Naive B cell (primary cell): Measurements from ENCODE around the gene FBXO2. TPM values are rescaled to one million over a fixed set of nuclear protein-coding genes. Genes with fewer than 3 reads are reported as not detected.
A peak's percentile ranks its signal among the peaks of the same experiment; 100 is the strongest.
"Not testable (repeated sequence)": the region's sequence is repeated elsewhere in the genome, so short reads cannot be mapped to it uniquely, and the experiment has no call there.

Experiments
- ATAC-seq, 2 donors: fragments of 150-1000 bp; cut with Tn5 transposase; 2 replicates each; pipeline ENCODE4 v1.10.0; 2021; ENCODE audit warnings: low read depth in 2 of 2, mild to moderate bottlenecking in 2 of 2, moderate library complexity in 2 of 2
- DNase-seq: peaks from one replicate; pipeline ENCODE4 v3.0.0; 2022
- H3K27ac Mint-ChIP-seq, 6 donors: one replicate each; pipeline ENCODE4 v1.8.0; 2020 to 2022; ENCODE audit warnings: mild to moderate bottlenecking in 6 of 6, mixed read lengths in 6 of 6, moderate library complexity in 5 of 6, inconsistent platforms in 2 of 6
- H3K27me3 Mint-ChIP-seq, 3 donors: one replicate each; pipeline ENCODE4 v1.8.0; 2021 to 2022; ENCODE audit warnings: mixed read lengths in 3 of 3, mild to moderate bottlenecking in 1 of 3
- H3K36me3 Mint-ChIP-seq, 2 donors: one replicate each; pipeline ENCODE4 v1.8.0; 2020 to 2022; ENCODE audit warnings: mixed read lengths in 2 of 2, inconsistent platforms in 1 of 2, mild to moderate bottlenecking in 1 of 2
- H3K4me1 Mint-ChIP-seq, 3 donors: one replicate each; pipeline ENCODE4 v1.8.0; 2020 to 2022; ENCODE audit warnings: mixed read lengths in 3 of 3, inconsistent platforms in 1 of 3, mild to moderate bottlenecking in 1 of 3, moderate library complexity in 1 of 3
- H3K4me3 Mint-ChIP-seq, 8 donors: one replicate each; pipeline ENCODE4 v1.8.0; 2020 to 2022; ENCODE audit warnings: mild to moderate bottlenecking in 8 of 8, mixed read lengths in 8 of 8, moderate library complexity in 8 of 8, inconsistent platforms in 2 of 8
- H3K9me3 Mint-ChIP-seq, 7 donors: one replicate each; pipeline ENCODE4 v1.8.0; 2020 to 2022; ENCODE audit warnings: mixed read lengths in 7 of 7, mild to moderate bottlenecking in 5 of 7, inconsistent platforms in 2 of 7, moderate library complexity in 1 of 7
- polyA plus RNA-seq, 6 donors: library from polyadenylated mRNA; unstranded; fragments of 300-500 nt; fragmentation: Illumina TruSeq; gene quantifications; one replicate each; pipeline ENCODE4 v1.2.3, GENCODE V29; 2021; ENCODE audit warnings: low read depth in 6 of 6

The FBXO2 gene
- polyA plus RNA-seq, 6 donors from 2014 or later: 5.8 to 10.0 (median 6.6) TPM

DNA sequence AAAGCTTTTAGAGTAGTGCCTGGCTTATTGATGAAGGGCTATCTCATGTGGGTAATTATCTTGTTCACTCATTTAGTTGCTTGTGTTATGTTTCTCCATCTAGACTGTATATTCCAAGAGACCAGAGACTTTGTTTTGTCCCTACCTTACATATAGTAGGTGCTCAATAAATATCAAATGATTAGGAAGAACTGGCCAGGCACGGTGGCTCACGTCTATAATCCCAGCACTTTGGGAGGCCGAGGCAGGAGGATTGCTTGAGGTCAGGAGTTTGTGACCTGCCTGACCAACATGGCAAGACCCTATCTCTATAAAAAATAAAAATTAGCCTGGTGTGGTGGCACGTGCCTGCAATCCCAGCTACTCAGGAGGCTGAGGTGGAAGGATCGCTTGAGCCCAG lies 9.0 kb downstream of the FBXO2 start:
- DNase-seq (no peak), ATAC-seq (no peak)
- Mint-ChIP-seq H3K36me3 (no peaks in the 10 kb centered on the region), H3K27ac (no peak overlapping the region), H3K4me3 (no peak overlapping the region), H3K9me3 (peaks cover 0 to 2% (median 0%) of the 10 kb centered on the region in 7 donors), H3K27me3 (peaks cover 5 to 7% (median 5%) of the 10 kb centered on the region in 3 donors), H3K4me1 (peaks cover 8 to 14% (median 14%) of the 10 kb centered on the region in 3 donors)

DNA sequence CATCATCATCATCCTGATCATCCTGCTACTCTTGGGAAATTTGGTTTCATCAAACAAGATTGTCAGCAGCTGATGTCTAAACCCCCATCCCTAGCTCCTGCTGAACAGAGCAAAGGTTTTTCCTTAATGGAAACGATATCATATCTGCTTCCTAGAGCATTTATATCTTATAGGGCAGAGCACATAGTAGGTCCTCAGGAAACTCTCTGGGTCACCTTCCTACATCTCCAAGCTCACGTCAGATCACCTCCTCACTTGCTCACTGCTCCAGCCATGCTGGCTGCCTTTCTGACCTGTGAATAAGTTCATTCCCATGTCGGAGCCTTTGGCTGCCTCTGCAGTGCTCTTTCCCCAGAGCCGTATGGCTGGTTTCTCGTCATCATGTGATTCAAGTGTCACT lies 10.4 kb downstream of the FBXO2 start:
- DNase-seq: no peak
- peaks cover 0 to 6% (median 3%) of the 10 kb centered on the region in 3 donors for H3K4me1 Mint-ChIP-seq
- H3K27ac Mint-ChIP-seq: no peak overlapping the region
- ATAC-seq: no peak
- H3K4me3 Mint-ChIP-seq: no peak overlapping the region
- peaks cover 0 to 2% (median 0%) of the 10 kb centered on the region in 7 donors for H3K9me3 Mint-ChIP-seq
- H3K27me3 Mint-ChIP-seq: peaks cover 5 to 10% (median 5%) of the 10 kb centered on the region in 3 donors
- H3K36me3 Mint-ChIP-seq: no peaks in the 10 kb centered on the region

DNA sequence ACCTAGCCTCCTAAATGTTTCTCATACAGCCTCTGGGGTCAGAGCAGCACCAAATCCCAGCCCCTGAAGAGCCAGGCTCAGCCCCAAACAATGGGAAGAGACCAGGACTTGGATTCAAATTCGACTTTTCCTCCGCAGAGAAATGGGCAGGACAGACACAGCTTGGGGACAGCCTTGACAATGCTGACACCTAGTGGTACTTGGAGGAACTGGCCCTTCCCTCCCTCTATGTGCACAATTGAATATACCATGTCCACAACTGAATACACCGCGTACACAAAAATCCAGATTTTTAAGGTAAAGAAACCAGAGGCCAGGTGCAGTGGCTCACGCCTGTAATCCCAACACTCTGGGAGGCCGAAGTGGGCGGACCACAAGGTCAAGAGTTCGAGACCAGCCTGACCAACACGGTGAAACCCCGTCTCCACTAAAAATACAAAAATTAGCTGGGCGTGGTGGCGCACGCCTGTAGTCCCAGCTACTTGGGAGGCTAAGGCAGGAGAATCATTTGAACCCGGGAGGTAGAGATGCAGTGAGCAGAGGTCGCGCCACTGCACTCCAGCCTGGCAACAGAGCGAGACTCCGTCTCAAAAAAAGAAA lies 11.7 kb downstream of the FBXO2 start:
- DNase-seq (peak; percentile 58), ATAC-seq (peak; percentile 75 to 77)
- not testable (repeated sequence) for H3K4me1 Mint-ChIP-seq, H3K4me3 Mint-ChIP-seq, H3K27ac Mint-ChIP-seq, H3K9me3 Mint-ChIP-seq, H3K36me3 Mint-ChIP-seq
- H3K27me3 Mint-ChIP-seq: peaks cover 5 to 11% (median 10%) of the 10 kb centered on the region in 3 donors

DNA sequence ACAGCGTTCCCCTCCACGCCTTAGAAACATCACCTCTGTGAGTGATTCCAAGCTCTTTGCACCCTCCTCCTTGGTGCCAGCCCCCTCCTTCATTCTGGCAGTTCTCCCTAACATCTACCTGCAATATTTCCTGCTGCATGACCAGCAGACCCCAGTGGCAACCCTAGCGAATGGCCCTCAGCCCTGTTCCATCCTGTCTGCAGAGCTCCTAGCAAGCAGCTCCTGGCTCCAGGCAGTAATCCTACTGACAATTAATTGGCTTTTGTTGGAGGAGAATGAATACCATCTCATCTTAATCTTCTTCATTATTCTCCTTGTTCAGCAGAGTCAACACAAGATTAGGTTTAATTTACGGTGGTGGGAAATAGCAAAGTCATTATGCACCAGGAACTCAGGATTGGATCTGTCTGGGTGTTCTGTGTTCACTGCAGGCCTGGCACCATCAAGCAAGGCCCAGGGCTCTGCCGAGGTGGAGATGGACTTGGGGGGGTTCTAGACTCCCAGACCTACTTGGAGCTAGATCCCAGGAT lies 12.4 kb downstream of the FBXO2 start:
- H3K9me3 Mint-ChIP-seq: no peaks in the 10 kb centered on the region
- peaks cover 0 to 4% (median 2%) of the 10 kb centered on the region in 3 donors for H3K4me1 Mint-ChIP-seq
- H3K36me3 Mint-ChIP-seq: no peaks in the 10 kb centered on the region
- no peak overlapping the region for H3K27ac Mint-ChIP-seq
- peaks cover 8 to 12% (median 10%) of the 10 kb centered on the region in 3 donors for H3K27me3 Mint-ChIP-seq
- no peak for ATAC-seq
- no peak overlapping the region for H3K4me3 Mint-ChIP-seq
- no peak for DNase-seq

DNA sequence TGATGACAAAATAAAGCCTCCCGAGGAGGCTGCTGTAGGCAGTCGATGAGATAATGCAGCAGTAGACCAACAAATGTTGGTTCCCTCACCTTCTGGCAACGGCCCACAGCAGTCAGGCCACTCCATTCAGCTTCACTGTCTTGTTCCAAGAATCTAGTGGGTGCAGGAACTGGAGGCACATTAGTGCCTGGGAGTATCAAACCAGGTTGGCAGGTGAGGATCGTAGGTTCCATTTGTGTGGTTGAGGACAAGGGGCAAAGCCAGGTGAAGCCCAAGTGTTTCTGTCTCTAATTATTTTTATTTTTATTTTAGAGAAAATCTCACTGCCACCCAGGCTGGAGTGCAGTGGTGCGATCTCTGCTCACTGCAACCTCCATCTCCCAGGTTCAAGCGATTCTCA lies 13.3 kb downstream of the FBXO2 start:
- no peak overlapping the region for H3K4me3 Mint-ChIP-seq
- ATAC-seq: no peak
- peaks cover 11 to 17% (median 16%) of the 10 kb centered on the region in 3 donors for H3K27me3 Mint-ChIP-seq
- DNase-seq: no peak
- no peaks in the 10 kb centered on the region for H3K9me3 Mint-ChIP-seq
- peaks cover 0 to 4% (median 4%) of the 10 kb centered on the region in 3 donors for H3K4me1 Mint-ChIP-seq
- H3K27ac Mint-ChIP-seq: no peak overlapping the region
- H3K36me3 Mint-ChIP-seq: no peaks in the 10 kb centered on the region

DNA sequence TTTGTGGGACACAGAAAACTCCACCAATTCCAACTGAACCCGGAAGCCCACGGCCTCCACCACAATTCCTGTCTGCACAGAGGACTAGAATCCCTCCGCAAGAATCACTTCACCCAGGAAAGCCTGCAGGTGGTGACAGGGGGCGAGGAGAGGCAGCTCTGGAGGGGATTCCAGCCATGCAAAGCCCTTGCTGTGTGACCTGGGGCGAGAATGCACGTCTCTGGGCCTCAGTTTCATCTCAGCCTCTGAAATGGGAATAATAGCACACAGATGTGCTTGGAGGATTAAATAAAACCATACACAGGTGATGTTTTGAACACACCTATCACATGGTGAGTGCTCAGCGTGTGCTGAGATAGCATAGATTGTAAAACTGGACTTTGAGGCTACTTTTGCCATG lies 14.1 kb downstream of the FBXO2 start:
- no peaks in the 10 kb centered on the region for H3K36me3 Mint-ChIP-seq
- no peak overlapping the region for H3K4me3 Mint-ChIP-seq
- DNase-seq (no peak), ATAC-seq (no peak)
- H3K27me3 Mint-ChIP-seq: peaks cover 13 to 20% (median 19%) of the 10 kb centered on the region in 3 donors
- peaks cover 0 to 7% (median 0%) of the 10 kb centered on the region in 3 donors for H3K4me1 Mint-ChIP-seq
- H3K27ac Mint-ChIP-seq: no peak overlapping the region
- no peaks in the 10 kb centered on the region for H3K9me3 Mint-ChIP-seq

DNA sequence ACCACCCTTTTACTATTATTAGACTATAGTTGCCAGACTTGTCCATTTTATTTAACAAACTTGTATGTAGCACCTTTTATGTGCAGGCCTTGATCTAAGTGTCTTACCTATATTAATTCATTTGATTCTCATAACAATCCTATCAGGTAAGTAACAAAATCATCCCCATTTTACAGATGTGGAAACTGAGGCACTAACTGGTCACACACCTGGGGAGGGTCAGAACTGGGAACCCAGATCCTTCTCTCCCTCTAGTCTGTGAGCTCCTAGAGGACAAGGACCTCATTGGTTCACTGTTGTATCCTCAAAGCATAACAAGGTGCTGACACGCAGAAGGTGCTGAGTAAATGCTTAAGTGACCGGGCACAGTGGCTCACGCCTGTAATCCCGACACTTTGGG lies 14.9 kb downstream of the FBXO2 start:
- H3K4me1 Mint-ChIP-seq: peaks cover 4 to 10% (median 6%) of the 10 kb centered on the region in 3 donors
- no peaks in the 10 kb centered on the region for H3K36me3 Mint-ChIP-seq
- H3K27me3 Mint-ChIP-seq: peaks cover 13 to 20% (median 19%) of the 10 kb centered on the region in 3 donors
- no peaks in the 10 kb centered on the region for H3K9me3 Mint-ChIP-seq
- ATAC-seq (no peak), DNase-seq (no peak)
- H3K4me3 Mint-ChIP-seq: no peak overlapping the region
- H3K27ac Mint-ChIP-seq: no peak overlapping the region

DNA sequence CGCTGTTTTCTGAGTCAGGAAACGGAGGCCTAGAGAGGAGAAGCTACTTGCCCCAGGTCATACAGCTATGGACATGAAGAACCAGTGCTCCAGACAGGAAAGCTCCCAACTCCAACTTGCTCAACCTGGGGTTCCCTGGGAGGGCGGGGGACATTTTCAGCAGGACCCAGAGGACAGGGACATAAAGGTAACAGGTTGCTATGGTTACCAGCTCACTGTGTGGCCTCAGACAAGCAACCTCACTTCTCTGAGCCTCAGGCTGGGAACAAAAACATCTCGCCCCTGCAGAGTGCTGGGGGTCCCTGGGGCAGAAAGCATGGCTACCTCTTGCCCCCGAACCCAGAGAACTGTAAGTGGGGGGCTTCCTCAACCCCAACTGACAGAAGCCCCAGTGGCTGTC lies 16.1 kb downstream of the FBXO2 start:
- H3K4me1 Mint-ChIP-seq: peaks cover 4 to 13% (median 6%) of the 10 kb centered on the region in 3 donors
- DNase-seq: no peak
- H3K27ac Mint-ChIP-seq: no peak overlapping the region
- H3K27me3 Mint-ChIP-seq: peaks cover 13 to 28% (median 19%) of the 10 kb centered on the region in 3 donors
- ATAC-seq: no peak
- H3K36me3 Mint-ChIP-seq: no peaks in the 10 kb centered on the region
- H3K4me3 Mint-ChIP-seq: no peak overlapping the region
- no peaks in the 10 kb centered on the region for H3K9me3 Mint-ChIP-seq

DNA sequence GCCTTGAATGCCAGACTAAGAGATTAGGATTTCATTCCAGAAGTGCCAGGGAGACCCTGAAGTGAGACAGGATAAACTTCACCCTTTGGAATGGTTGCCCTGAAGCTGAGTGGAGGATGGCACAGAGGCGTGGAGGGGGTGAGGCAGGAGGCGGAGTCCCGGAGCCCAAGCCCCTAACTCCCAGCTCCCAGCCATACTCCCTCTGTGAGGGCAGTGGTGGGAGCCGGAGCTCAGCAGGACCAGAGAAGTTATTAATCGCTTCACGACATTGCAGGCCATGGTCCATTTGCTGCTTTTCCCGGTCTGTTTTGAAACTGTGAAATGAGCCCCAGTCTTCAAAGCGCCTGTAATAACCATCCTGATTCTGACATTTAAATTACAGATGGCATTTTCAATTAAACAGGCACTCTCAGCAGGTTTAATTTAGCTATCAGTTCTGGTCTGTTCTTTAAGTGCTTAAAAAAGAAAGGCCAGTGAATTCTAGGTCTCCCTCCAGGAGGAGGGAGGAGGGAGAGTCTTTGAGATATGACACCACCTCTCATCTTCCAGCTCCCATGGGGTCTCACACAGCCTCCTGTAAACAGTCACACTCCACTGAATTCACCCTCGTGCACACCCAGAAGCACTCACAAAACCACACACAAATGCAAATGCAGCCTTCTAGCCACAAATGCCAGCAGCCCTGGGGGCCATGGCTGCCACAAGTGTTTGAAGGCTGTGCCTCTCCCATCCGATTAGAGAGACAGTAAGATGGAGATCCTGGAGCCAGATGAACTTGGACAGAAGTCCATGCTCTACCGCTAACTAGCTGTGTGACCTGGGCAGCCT lies 19.6 kb downstream of the FBXO2 start:
- peak overlapping the region in 1 of 6 donors; percentile 79 for H3K27ac Mint-ChIP-seq

DNA sequence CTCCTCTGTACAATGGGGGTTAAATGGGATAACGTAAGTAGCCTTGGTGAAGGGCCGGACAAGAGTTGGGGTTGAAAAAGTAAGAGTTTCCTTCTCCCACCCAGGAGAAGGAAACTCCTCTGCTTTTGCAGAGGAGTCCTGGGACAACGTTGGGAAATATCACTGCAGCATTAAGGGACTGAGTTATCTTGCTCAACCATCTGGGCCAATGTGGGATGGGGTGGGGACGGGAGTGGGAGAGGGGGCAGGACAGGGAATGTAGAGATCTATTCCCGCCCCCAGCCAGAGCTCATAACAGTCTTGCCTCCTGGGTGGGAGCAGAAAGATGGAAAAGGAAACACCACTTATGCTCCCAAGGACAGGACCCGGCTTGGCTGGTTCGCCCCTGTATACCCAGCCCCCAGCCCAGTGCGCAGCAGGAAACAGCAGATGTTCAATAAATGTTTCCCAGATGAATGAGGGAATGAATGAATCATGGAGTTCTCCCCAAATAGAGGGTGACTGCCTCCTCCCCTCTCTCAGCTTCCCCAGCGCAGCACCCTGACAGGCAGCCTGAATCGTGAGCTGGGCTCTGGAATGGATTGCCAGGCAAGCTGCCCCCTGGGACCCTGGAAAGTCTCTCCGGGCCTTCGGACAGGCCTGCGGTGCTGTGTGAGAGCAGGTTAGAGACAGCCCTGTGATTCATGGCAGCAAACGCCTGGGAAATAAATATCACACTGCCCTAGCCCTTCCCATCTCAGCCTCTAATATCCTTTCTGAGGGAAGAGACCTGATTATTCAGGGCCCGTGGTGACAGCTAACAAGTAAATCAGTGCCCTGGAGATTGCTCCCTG lies 24.8 kb downstream of the FBXO2 start:
- H3K9me3 Mint-ChIP-seq: no peaks in the 10 kb centered on the region
- H3K4me1 Mint-ChIP-seq: peaks cover 0 to 3% (median 0%) of the 10 kb centered on the region in 3 donors
- no peak overlapping the region for H3K4me3 Mint-ChIP-seq
- H3K36me3 Mint-ChIP-seq: no peaks in the 10 kb centered on the region
- peaks cover 26 to 48% (median 43%) of the 10 kb centered on the region in 3 donors for H3K27me3 Mint-ChIP-seq
- DNase-seq (no peak), ATAC-seq (no peak)
- H3K27ac Mint-ChIP-seq: no peak overlapping the region

More for the DNA sequence above, 19.6 kb downstream of the FBXO2 start:
- peak overlapping the region in 1 of 8 donors; percentile 30 for H3K4me3 Mint-ChIP-seq
- ATAC-seq: peak; percentile 37
- no peaks in the 10 kb centered on the region for H3K9me3 Mint-ChIP-seq
- H3K4me1 Mint-ChIP-seq: peaks cover 4 to 11% (median 6%) of the 10 kb centered on the region in 3 donors
- no peaks in the 10 kb centered on the region for H3K36me3 Mint-ChIP-seq
- H3K27me3 Mint-ChIP-seq: peaks cover 8 to 43% (median 28%) of the 10 kb centered on the region in 3 donors
- no peak for DNase-seq

DNA sequence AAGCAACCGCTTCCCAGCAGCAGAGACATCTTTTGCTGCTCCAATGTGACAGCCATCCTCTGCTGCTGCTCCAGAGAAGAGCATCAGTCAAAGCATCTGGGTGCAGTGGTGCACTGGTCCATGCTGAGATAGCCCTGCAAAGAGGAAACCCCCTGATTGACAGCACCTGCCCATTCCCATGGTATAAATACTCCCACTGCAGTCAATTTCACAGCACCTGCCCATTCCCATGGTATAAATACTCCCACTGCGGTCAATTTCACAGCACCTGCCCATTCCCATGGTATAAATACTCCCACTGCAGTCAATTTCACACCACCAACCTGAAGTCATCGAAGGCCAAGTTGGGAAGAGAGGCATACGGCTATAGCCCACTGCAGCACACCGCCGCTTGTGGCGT lies 25.5 kb downstream of the FBXO2 start:
- Mint-ChIP-seq H3K27me3 (peaks cover 26 to 45% (median 45%) of the 10 kb centered on the region in 3 donors), H3K4me3 (no peak overlapping the region), H3K9me3 (peaks cover 0 to under 1% (median 0%) of the 10 kb centered on the region in 7 donors), H3K27ac (peak overlapping the region in 1 of 6 donors; percentile 60), H3K36me3 (no peaks in the 10 kb centered on the region), H3K4me1 (no peaks in the 10 kb centered on the region)
- ATAC-seq (no peak), DNase-seq (no peak)

DNA sequence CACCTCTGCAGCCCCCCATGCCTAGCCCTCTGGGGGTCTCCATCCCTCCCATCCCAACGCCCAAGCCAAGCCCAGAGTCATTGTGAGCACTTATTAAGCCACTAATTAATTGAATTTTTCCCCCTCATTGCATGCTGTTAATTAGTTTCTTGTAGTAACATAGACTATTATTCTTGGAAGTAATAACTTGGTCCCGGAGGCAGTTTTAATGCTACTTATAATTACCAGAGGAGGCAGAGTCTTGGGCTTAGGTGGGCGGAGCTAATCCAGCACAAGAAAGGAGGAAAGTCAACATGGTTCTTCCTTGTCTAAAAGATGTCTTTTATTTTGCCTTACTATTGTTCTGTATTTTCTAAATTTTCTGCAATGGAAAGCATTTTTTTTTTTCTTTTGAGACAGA lies 27.7 kb downstream of the FBXO2 start:
- DNase-seq: no peak
- peaks cover 0 to 4% (median 0%) of the 10 kb centered on the region in 7 donors for H3K9me3 Mint-ChIP-seq

DNA sequence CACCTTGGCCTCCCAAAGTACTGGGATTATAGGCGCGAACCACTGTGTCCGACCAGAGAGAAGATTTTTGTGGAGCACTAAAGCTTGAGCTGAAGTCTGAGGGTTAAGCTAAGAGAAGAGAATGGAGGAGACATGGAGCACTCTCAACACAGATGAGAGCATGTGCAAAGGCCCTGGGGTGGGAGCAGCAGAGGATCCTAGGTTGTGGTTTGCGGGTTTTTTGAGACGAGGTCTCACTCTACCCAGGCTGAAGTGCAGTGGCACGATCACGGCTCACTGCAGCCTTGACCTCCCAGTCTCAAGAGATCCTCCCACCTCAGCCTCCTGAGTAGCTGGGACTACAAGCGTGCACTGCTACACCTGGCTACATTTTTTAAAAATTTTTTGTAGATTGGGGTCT lies 30.5 kb downstream of the FBXO2 start:
- H3K27me3 Mint-ChIP-seq: peaks cover 36 to 64% (median 44%) of the 10 kb centered on the region in 3 donors

More for the DNA sequence above, 27.7 kb downstream of the FBXO2 start:
- ATAC-seq: no peak
- Mint-ChIP-seq H3K4me3 (no peak overlapping the region), H3K36me3 (no peaks in the 10 kb centered on the region), H3K27ac (peak overlapping the region in 1 of 6 donors; percentile 11), H3K4me1 (no peaks in the 10 kb centered on the region), H3K27me3 (peaks cover 26 to 65% (median 53%) of the 10 kb centered on the region in 3 donors)

More for the DNA sequence above, 30.5 kb downstream of the FBXO2 start:
- Mint-ChIP-seq H3K4me1 (no peaks in the 10 kb centered on the region), H3K4me3 (no peak overlapping the region), H3K9me3 (peaks cover 0 to 4% (median 0%) of the 10 kb centered on the region in 7 donors), H3K36me3 (no peaks in the 10 kb centered on the region), H3K27ac (no peak overlapping the region)
- no peak for DNase-seq
- ATAC-seq: no peak
